Endodermal cell (in vitro differentiated cells): ENCODE results near the gene CFAP74. TPM values are rescaled to one million over a fixed set of nuclear protein-coding genes. Genes with fewer than 3 reads are reported as not detected.

Source experiments
- DNase-seq: peaks from one replicate; pipeline ENCODE4 v3.0.0-alpha.2; 2017
- H3K27ac ChIP-seq: 2 replicates; pipeline ENCODE4 v1.5.1; 2013; ENCODE audit warnings: mild to moderate bottlenecking, low read depth, low read length, moderate library complexity
- H3K27me3 ChIP-seq: 2 replicates; pipeline ENCODE4 v1.6.1; 2013; ENCODE audit warnings: mild to moderate bottlenecking, low read length, moderate library complexity; ENCODE audit not compliant: insufficient read depth, control insufficient read depth, poor library complexity, severe bottlenecking
- H3K36me3 ChIP-seq: 2 replicates; pipeline ENCODE4 v1.7.0; 2013; ENCODE audit warnings: mild to moderate bottlenecking, low read length, moderate library complexity; ENCODE audit not compliant: control insufficient read depth, insufficient read depth
- H3K4me1 ChIP-seq: one replicate; pipeline ENCODE4 v1.7.0; 2013; ENCODE audit warnings: low read length; ENCODE audit not compliant: control insufficient read depth, insufficient read depth
- H3K4me3 ChIP-seq: 2 replicates; pipeline ENCODE4 v1.5.1; 2013; ENCODE audit warnings: mild to moderate bottlenecking, low read length, moderate library complexity
- H3K9ac ChIP-seq: 2 replicates; pipeline ENCODE4 v1.6.1; 2013; ENCODE audit warnings: mild to moderate bottlenecking, low read length, moderate library complexity; ENCODE audit not compliant: poor library complexity, severe bottlenecking; ENCODE audit errors: extremely low read depth
- H3K9me3 ChIP-seq: 2 replicates; pipeline ENCODE4 v1.6.1; 2013; ENCODE audit warnings: mild to moderate bottlenecking, low read length, moderate library complexity; ENCODE audit not compliant: control insufficient read depth
- H3K27ac Mint-ChIP-seq: 2 replicates; pipeline ENCODE4 v1.8.0; 2020; ENCODE audit warnings: mixed read lengths
- H3K27me3 Mint-ChIP-seq: 2 replicates; pipeline ENCODE4 v1.8.0; 2021; ENCODE audit warnings: mild to moderate bottlenecking, mixed read lengths; ENCODE audit not compliant: insufficient read depth
- H3K36me3 Mint-ChIP-seq: 2 replicates; pipeline ENCODE4 v1.8.0; 2020; ENCODE audit warnings: low read depth, mixed read lengths
- H3K4me1 Mint-ChIP-seq: 2 replicates; pipeline ENCODE4 v1.8.0; 2020; ENCODE audit warnings: mixed read lengths
- H3K4me3 Mint-ChIP-seq: 2 replicates; pipeline ENCODE4 v1.8.0; 2020; ENCODE audit warnings: mild to moderate bottlenecking, moderate library complexity, mixed read lengths
- H3K9me3 Mint-ChIP-seq: 2 replicates; pipeline ENCODE4 v1.8.0; 2020; ENCODE audit warnings: mild to moderate bottlenecking, mixed read lengths
- WGBS, 2 experiments: methylation state at CpG; one replicate each; pipeline versions ENCODE4 v1.1.5 to v1.1.7; 2013; ENCODE audit warnings: missing lambda C conversion rate in 2 of 2, mixed read lengths in 1 of 2; ENCODE audit not compliant: insufficient coverage in 1 of 2, insufficient read length in 1 of 2; 5-methylcytosine and 5-hydroxymethylcytosine counted together
- total RNA-seq, 2 donors: library from RNA; stranded (reverse); fragmentation: NEBNext Ultra II Directional in 1 of 2; extraction: Animal tissue kit (Norgen Biotek cat#: 25700) in 1 of 2; gene quantifications; 2 replicates in 1 of 2; 3 replicates in 1 of 2; pipeline ENCODE4 v1.2.1, GENCODE V29; 2021
- TF ChIP-seq, protein P1 (sequence below): fragments of 200-600 bp; sonication (generic); conservative IDR thresholded peaks from 2 replicates; pipeline ENCODE4 v1.5.0; 2021; ENCODE audit warnings: antibody characterized with exemption, mild to moderate bottlenecking

The CFAP74 gene
- total RNA-seq, 2 donors from 2014 or later: 0.58 to 0.75 TPM

DNA sequence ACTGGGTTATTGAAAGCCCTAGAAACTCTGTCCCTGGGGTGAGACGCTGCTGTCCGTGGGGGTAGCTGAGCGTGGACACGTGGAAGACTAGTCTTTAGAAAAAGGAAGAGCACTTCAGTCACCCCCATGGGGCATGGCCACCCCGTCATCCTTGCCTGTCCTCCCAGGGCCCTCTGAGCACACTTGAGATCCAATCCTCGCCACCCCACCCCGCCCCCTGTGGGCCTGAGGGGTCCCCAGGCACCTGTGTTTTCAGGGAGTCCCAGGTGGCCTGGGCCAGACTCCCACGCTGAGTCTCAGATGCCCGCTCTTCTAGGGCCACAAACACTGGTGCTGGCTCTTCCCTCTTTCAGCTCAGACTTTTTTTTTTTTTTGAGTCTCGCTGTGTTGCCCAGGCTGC, 49.2 kb upstream of the CFAP74 start:
- Mint-ChIP-seq H3K9me3 (no peaks in the 10 kb centered on the region), H3K27ac (no peak overlapping the region), H3K4me3 (peak overlapping the region; percentile 68), H3K27me3 (peaks cover 4% of the 10 kb centered on the region), H3K4me1 (peaks cover 9% of the 10 kb centered on the region), H3K36me3 (peaks cover 22% of the 10 kb centered on the region)
- no peak overlapping the region for H3K9ac ChIP-seq
- no peak for DNase-seq
- H3K4me1 ChIP-seq: peaks cover 5% of the 10 kb centered on the region
- H3K36me3 ChIP-seq: peaks cover 13% of the 10 kb centered on the region
- no peak overlapping the region for H3K27ac ChIP-seq
- H3K27me3 ChIP-seq: peaks cover 10% of the 10 kb centered on the region
- TF ChIP-seq, protein P1, sequence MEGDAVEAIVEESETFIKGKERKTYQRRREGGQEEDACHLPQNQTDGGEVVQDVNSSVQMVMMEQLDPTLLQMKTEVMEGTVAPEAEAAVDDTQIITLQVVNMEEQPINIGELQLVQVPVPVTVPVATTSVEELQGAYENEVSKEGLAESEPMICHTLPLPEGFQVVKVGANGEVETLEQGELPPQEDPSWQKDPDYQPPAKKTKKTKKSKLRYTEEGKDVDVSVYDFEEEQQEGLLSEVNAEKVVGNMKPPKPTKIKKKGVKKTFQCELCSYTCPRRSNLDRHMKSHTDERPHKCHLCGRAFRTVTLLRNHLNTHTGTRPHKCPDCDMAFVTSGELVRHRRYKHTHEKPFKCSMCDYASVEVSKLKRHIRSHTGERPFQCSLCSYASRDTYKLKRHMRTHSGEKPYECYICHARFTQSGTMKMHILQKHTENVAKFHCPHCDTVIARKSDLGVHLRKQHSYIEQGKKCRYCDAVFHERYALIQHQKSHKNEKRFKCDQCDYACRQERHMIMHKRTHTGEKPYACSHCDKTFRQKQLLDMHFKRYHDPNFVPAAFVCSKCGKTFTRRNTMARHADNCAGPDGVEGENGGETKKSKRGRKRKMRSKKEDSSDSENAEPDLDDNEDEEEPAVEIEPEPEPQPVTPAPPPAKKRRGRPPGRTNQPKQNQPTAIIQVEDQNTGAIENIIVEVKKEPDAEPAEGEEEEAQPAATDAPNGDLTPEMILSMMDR: no peak
- 94 to 98% methylated on average over 8 to 10 of the region's 10 CpGs for WGBS, 2 experiments
- H3K9me3 ChIP-seq: no peaks in the 10 kb centered on the region
- no peak overlapping the region for H3K4me3 ChIP-seq

DNA sequence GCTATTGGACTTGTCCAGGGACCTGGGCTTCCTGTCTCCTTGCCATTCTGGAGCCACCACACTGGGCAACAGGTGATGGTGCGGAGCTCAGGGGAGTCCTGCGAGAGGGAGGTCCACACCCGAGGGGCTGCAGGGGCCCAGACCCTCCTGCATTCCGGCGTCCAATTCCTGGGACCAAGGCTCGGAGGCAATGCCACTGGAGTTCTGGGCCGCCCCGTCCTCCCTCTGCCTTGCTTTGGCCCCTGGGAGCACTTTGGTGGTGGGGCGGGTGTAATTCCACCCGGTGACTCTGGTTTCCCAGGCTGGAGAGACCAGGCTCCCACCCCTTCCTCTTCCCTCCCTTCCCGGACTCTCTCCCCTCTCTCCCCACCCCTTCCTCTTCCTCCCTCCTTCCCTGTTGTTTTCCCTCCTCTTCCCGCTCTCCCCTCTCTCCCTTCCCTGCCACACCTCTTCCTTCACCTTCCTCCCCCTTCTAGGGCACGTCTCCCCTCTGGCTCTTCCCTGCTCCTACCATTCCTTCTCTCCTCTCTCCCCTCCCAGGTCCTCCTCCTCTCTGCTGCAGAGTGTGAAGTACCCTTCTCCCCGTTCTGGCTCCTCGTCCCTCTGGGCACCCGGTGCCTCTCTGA, 48.6 kb upstream of the CFAP74 start:
- Histone ChIP-seq H3K4me1 (peaks cover 5% of the 10 kb centered on the region), H3K27ac (no peak overlapping the region), H3K27me3 (peaks cover 10% of the 10 kb centered on the region), H3K9me3 (no peaks in the 10 kb centered on the region), H3K4me3 (peak overlapping the region; percentile 82), H3K36me3 (peaks cover 7% of the 10 kb centered on the region), H3K9ac (no peak overlapping the region)
- no peak for DNase-seq
- no peak overlapping the region for H3K27ac Mint-ChIP-seq
- H3K9me3 Mint-ChIP-seq: no peaks in the 10 kb centered on the region
- H3K36me3 Mint-ChIP-seq: peaks cover 18% of the 10 kb centered on the region
- 84 to 87% methylated on average over 9 to 16 of the region's 16 CpGs for WGBS, 2 experiments
- peak overlapping the region; percentile 68 for H3K4me3 Mint-ChIP-seq
- H3K27me3 Mint-ChIP-seq: peaks cover 4% of the 10 kb centered on the region
- H3K4me1 Mint-ChIP-seq: peaks cover 9% of the 10 kb centered on the region
- TF ChIP-seq, protein P1: no peak

DNA sequence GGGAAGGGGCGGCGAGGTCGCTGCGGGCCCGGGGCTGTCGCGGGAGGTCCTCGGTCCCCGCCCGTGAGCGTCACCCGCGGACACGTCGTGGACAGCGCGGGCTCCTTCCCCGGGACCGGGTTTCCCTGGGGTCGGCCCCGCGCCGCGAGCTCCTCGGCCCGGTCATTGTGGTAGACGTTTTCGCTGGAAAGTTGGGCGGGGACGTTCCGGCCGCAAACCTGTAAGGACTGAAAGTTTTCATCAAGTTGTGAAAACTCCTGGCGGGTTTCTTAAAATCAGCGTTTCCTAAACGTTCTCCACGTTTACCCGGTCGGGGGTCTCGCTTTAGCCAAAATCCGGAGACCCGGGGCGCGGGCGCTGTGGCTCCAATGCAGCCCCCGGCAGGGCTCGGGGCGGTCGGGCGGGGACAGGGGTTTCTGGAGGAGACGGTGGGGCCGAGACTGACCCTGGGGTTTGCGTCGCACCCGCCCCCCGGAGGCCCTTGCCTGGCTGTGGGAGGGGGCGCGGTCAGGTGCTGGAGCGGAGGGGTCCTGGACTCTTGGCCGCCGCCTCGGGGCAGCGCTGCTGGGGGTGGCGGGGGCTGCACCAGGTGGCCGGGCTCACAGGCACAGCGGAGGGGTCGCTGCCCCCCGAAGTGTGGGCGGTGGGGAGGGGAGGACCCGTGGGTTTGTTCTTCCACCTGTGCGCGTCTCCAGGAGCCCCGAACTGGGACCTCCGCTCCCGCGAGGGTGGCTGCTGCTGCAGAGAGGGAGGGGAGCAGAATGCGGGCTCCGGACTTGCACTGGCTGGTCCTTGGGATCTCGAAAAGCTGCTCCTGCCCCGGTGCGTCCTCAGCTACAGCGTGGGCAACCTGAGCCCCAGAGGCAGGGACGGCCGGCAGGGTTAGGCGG, 47.5 kb upstream of the CFAP74 start:
- Histone ChIP-seq H3K9ac (peak overlapping the region; percentile 47), H3K27me3 (peaks cover 10% of the 10 kb centered on the region), H3K4me1 (peaks cover 5% of the 10 kb centered on the region), H3K36me3 (peaks cover 5% of the 10 kb centered on the region), H3K9me3 (no peaks in the 10 kb centered on the region), H3K4me3 (peak overlapping the region; percentile 82), H3K27ac (no peak overlapping the region)
- DNase-seq: peak; percentile 70
- Mint-ChIP-seq H3K4me1 (peaks cover 9% of the 10 kb centered on the region), H3K4me3 (peak overlapping the region; percentile 68), H3K27ac (no peak overlapping the region), H3K36me3 (peaks cover 8% of the 10 kb centered on the region), H3K27me3 (peaks cover 4% of the 10 kb centered on the region), H3K9me3 (no peaks in the 10 kb centered on the region)
- 7 to 11% methylated on average over 52 to 84 of the region's 84 CpGs for WGBS, 2 experiments
- TF ChIP-seq, protein P1: no peak
